GM23338 (cell line): ENCODE data around the gene EVX1. TPM values are rescaled to one million over a fixed set of nuclear protein-coding genes. Genes with fewer than 3 reads are reported as not detected.

Source experiments
- ATAC-seq: fragments of 200-7000 bp; cut with Tn5 transposase; 3 replicates; pipeline ENCODE4 v1.9.1; 2020
- DNase-seq: peaks from one replicate; pipeline ENCODE4 v3.0.0-alpha.2; 2015; ENCODE audit warnings: low spot score
- H2AFZ ChIP-seq: fragments of 200-600 bp; sonication (generic); 2 replicates; pipeline ENCODE4 v1.8.0; 2016; ENCODE audit warnings: antibody characterized with exemption, mild to moderate bottlenecking, moderate library complexity
- H3F3A ChIP-seq: fragments of 200-600 bp; sonication (generic); replicated peaks from 2 replicates; pipeline ENCODE4 v1.8.0; 2017; ENCODE audit warnings: antibody characterized with exemption, mixed run types, low read depth
- H3K27ac ChIP-seq: fragments of 200-600 bp; sonication (generic); 2 replicates; pipeline ENCODE4 v1.6.1; 2016; ENCODE audit warnings: low read depth
- H3K27me3 ChIP-seq: fragments of 200-600 bp; sonication (generic); 2 replicates; pipeline ENCODE4 v1.8.0; 2016; ENCODE audit warnings: mild to moderate bottlenecking, mixed run types, moderate library complexity; ENCODE audit not compliant: insufficient read depth
- H3K36me3 ChIP-seq: fragments of 200-600 bp; sonication (generic); 2 replicates; pipeline ENCODE4 v1.8.0; 2016; ENCODE audit warnings: mild to moderate bottlenecking; ENCODE audit not compliant: insufficient read depth
- H3K4me1 ChIP-seq: fragments of 200-600 bp; sonication (generic); 2 replicates; pipeline ENCODE4 v1.8.0; 2016; ENCODE audit warnings: mild to moderate bottlenecking, moderate library complexity; ENCODE audit not compliant: insufficient read depth
- H3K4me2 ChIP-seq: fragments of 200-600 bp; sonication (generic); 2 replicates; pipeline ENCODE4 v1.7.1; 2017; ENCODE audit warnings: mixed run types
- H3K4me3 ChIP-seq: fragments of 200-600 bp; sonication (generic); 2 replicates; pipeline ENCODE4 v1.6.1; 2016; ENCODE audit warnings: mixed run types
- H3K79me2 ChIP-seq: fragments of 200-600 bp; sonication (generic); replicated peaks from 2 replicates; pipeline ENCODE4 v1.8.0; 2017; ENCODE audit warnings: mild to moderate bottlenecking; ENCODE audit not compliant: insufficient read depth
- H3K9me2 ChIP-seq: fragments of 200-600 bp; sonication (generic); 2 replicates; pipeline ENCODE4 v1.8.0; 2017; ENCODE audit not compliant: insufficient read depth
- H4K20me1 ChIP-seq: fragments of 200-600 bp; sonication (generic); replicated peaks from 2 replicates; pipeline ENCODE4 v1.8.0; 2017; ENCODE audit warnings: mild to moderate bottlenecking; ENCODE audit not compliant: insufficient read depth
- H3K27ac Mint-ChIP-seq: 2 replicates; pipeline ENCODE4 v1.8.0; 2020; ENCODE audit warnings: inconsistent platforms, mild to moderate bottlenecking, moderate library complexity, mixed read lengths
- H3K27me3 Mint-ChIP-seq: 3 replicates; pipeline ENCODE4 v1.8.0; 2022; ENCODE audit warnings: low read depth, mild to moderate bottlenecking, moderate library complexity, mixed read lengths, inconsistent platforms; ENCODE audit not compliant: insufficient read depth, poor library complexity
- H3K36me3 Mint-ChIP-seq: 3 replicates; pipeline ENCODE4 v1.8.0; 2021; ENCODE audit warnings: low read depth, mild to moderate bottlenecking, inconsistent platforms, moderate library complexity, mixed read lengths
- H3K4me1 Mint-ChIP-seq: 3 replicates; pipeline ENCODE4 v1.8.0; 2020; ENCODE audit warnings: mild to moderate bottlenecking, inconsistent platforms, mixed read lengths
- H3K4me3 Mint-ChIP-seq: 3 replicates; pipeline ENCODE4 v1.8.0; 2021; ENCODE audit warnings: moderate library complexity, mild to moderate bottlenecking, inconsistent platforms, mixed read lengths
- H3K9me3 Mint-ChIP-seq: 3 replicates; pipeline ENCODE4 v1.8.0; 2020; ENCODE audit warnings: moderate library complexity, mild to moderate bottlenecking, inconsistent platforms, mixed read lengths
- CREB1 ChIP-seq: fragments of 250-450 bp; sonication (Bioruptor Pico); IDR thresholded peaks from 2 replicates; pipeline ENCODE4 v1.5.0; 2020; ENCODE audit warnings: low read depth, mild to moderate bottlenecking, moderate library complexity
- CTCF ChIP-seq, 2 experiments: fragments of 200-600 bp in 1 of 2; sonication (generic) in 1 of 2; conservative IDR thresholded peaks; 2 replicates each; pipeline versions ENCODE4 v1.5.1 to v1.6.1; 2016 to 2017; ENCODE audit warnings: antibody characterized with exemption in 2 of 2, low read depth in 2 of 2, mild to moderate bottlenecking in 2 of 2, moderate library complexity in 1 of 2
- ETS1 ChIP-seq: IDR thresholded peaks from 2 replicates; pipeline ENCODE4 v1.6.1; 2016; ENCODE audit warnings: antibody characterized with exemption
- EZH2 ChIP-seq: fragments of 200-600 bp; sonication (generic); IDR thresholded peaks from one replicate; pipeline ENCODE4 v1.8.0; 2017; ENCODE audit warnings: antibody characterized with exemption, mild to moderate bottlenecking, low read depth; ENCODE audit not compliant: unreplicated experiment
- EZH2phosphoT487 ChIP-seq: fragments of 200-600 bp; sonication (generic); IDR thresholded peaks from one replicate; pipeline ENCODE4 v1.8.1; 2018; ENCODE audit warnings: antibody characterized with exemption; ENCODE audit not compliant: unreplicated experiment
- JUNB ChIP-seq: IDR thresholded peaks from one replicate; pipeline ENCODE4 v1.6.1; 2016; ENCODE audit warnings: antibody characterized with exemption; ENCODE audit not compliant: unreplicated experiment
- NANOG ChIP-seq: IDR thresholded peaks from 2 replicates; pipeline ENCODE4 v1.6.1; 2016; ENCODE audit warnings: antibody characterized with exemption, borderline replicate concordance
- POLR2AphosphoS5 ChIP-seq: IDR thresholded peaks from 2 replicates; pipeline ENCODE4 v1.6.1; 2016; ENCODE audit warnings: antibody characterized with exemption, low read depth
- REST ChIP-seq: IDR thresholded peaks from one replicate; pipeline ENCODE4 v1.6.1; 2018; ENCODE audit warnings: antibody characterized with exemption; ENCODE audit not compliant: unreplicated experiment
- STAT1 ChIP-seq: IDR thresholded peaks from one replicate; pipeline ENCODE4 v1.6.1; 2016; ENCODE audit warnings: antibody characterized with exemption; ENCODE audit not compliant: unreplicated experiment
- ZNF114 ChIP-seq: fragments of 250-450 bp; sonication (Bioruptor Pico); IDR thresholded peaks from 2 replicates; pipeline ENCODE4 v1.5.0; 2020; ENCODE audit warnings: mild to moderate bottlenecking, moderate library complexity
- ZNF331 ChIP-seq: fragments of 250-450 bp; sonication (Bioruptor Pico); IDR thresholded peaks from 2 replicates; pipeline ENCODE4 v1.5.0; 2020; ENCODE audit warnings: low read depth, mild to moderate bottlenecking, moderate library complexity
- polyA plus RNA-seq: library from polyadenylated mRNA; unstranded; fragments of >200 nt; fragmentation: Nextera tagmentation; extraction: Ambion mirVana; gene quantifications from 2 replicates; pipeline ENCODE4 v1.2.1, GENCODE V29; 2016
- total RNA-seq: library from RNA; depleted of rRNA; stranded (reverse); fragments of >200 nt; shearing (Covaris generic); gene quantifications from 2 replicates; pipeline ENCODE4 v1.2.3, GENCODE V29; 2014

EVX1 gene
- total and polyA plus RNA-seq, 2 experiments from 2014 or later, result not detected

- no peak for TF ChIP-seq CTCF (conservative IDR thresholded peaks at IDR 0.05; ENCODE audit: low read depth in 2 of 2)
- no peak for TF ChIP-seq JUNB
- no peak for TF ChIP-seq STAT1
- TF ChIP-seq EZH2, result no peak
- TF ChIP-seq ZNF331 (CRISPR knock-in tag), result no peak
- TF ChIP-seq REST, result no peak
- no peak for TF ChIP-seq POLR2AphosphoS5
- no peak for TF ChIP-seq EZH2phosphoT487
- no peak for TF ChIP-seq CREB1 (CRISPR knock-in tag)
- no peak for TF ChIP-seq ETS1
- TF ChIP-seq ZNF114 (CRISPR knock-in tag), result no peak
Measured at GRCh38 chr7:27215356-27215755, 27.2 kb upstream of the EVX1 start (continued).

- Histone ChIP-seq H3K27me3 (peaks cover 100% of the 10 kb centered on the region), H3K27ac (no peak overlapping the region), H4K20me1 (peaks cover 35% of the 10 kb centered on the region), H3K4me1 (peaks cover 56% of the 10 kb centered on the region), H3K36me3 (no peaks in the 10 kb centered on the region), H3K9me2 (no peaks in the 10 kb centered on the region), H2AFZ (no peak overlapping the region), H3K79me2 (no peaks in the 10 kb centered on the region), H3F3A (peaks cover 29% of the 10 kb centered on the region), H3K4me2 (no peak overlapping the region), H3K4me3 (no peak overlapping the region)
- DNase-seq (no peak), ATAC-seq (no peak)
- no peak overlapping the region for H3K4me3 Mint-ChIP-seq
- H3K36me3 Mint-ChIP-seq, result no peaks in the 10 kb centered on the region; the same call in 2 of the 3 replicates
- peaks cover 98% of the 10 kb centered on the region for H3K27me3 Mint-ChIP-seq
- no peaks in the 10 kb centered on the region; the same call in 2 of the 3 replicates for H3K9me3 Mint-ChIP-seq
- peaks cover 28% of the 10 kb centered on the region for H3K4me1 Mint-ChIP-seq
- no peak overlapping the region for H3K27ac Mint-ChIP-seq
- TF ChIP-seq NANOG, result no peak
- TF ChIP-seq CREB1 (CRISPR knock-in tag), result no peak
- no peak for TF ChIP-seq ZNF114 (CRISPR knock-in tag)
- no peak for TF ChIP-seq ZNF331 (CRISPR knock-in tag)
- no peak for TF ChIP-seq CTCF (conservative IDR thresholded peaks at IDR 0.05; ENCODE audit: low read depth in 2 of 2)
- TF ChIP-seq STAT1, result no peak
- no peak for TF ChIP-seq EZH2phosphoT487
- no peak for TF ChIP-seq ETS1
- no peak for TF ChIP-seq POLR2AphosphoS5
Measured at GRCh38 chr7:27217951-27218350, 24.7 kb upstream of the EVX1 start.
